ENCODE results near the gene DGCR2. TPM values are rescaled to one million over a fixed set of nuclear protein-coding genes. Genes with fewer than 3 reads are reported as not detected.

Gene DGCR2
- polyA plus RNA-seq, 1 donor from 2014 or later: 67.1 TPM

GRCh38 chr22:19106886-19107729 lies 15.1 kb downstream of the DGCR2 start:
- H3K9me2 ChIP-seq (ENCODE audit: insufficient read depth, low read length): no peaks in the 10 kb centered on the region
- H3K79me2 ChIP-seq (replicated peaks; ENCODE audit: insufficient read depth, low read length): peaks cover 49% of the 10 kb centered on the region
- H3K27me3 ChIP-seq (ENCODE audit: insufficient read depth, low read depth, low read length): no peaks in the 10 kb centered on the region
- no peak for TF ChIP-seq POLR2AphosphoS5 (IDR thresholded peaks at IDR 0.05)
- TF ChIP-seq REST (IDR thresholded peaks at IDR 0.05; ENCODE audit: borderline replicate concordance): no peak
- TF ChIP-seq SMC3 (conservative IDR thresholded peaks at IDR 0.05; ENCODE audit: poor library complexity): no peak
- H2AFZ ChIP-seq (ENCODE audit: low read depth, low read length): no peak overlapping the region
- H3K4me2 ChIP-seq (ENCODE audit: low read length): no peak overlapping the region
- H3K9me3 ChIP-seq (ENCODE audit: low read length): no peaks in the 10 kb centered on the region
- H4K20me1 ChIP-seq (ENCODE audit: insufficient read depth): no peaks in the 10 kb centered on the region
- H3K36me3 ChIP-seq (ENCODE audit: insufficient read depth, low read length): no peaks in the 10 kb centered on the region
- H3K27ac ChIP-seq (ENCODE audit: low read length): no peak overlapping the region
- no peak overlapping the region for H3K4me3 ChIP-seq (ENCODE audit: low read length)
- no peaks in the 10 kb centered on the region for H3F3A ChIP-seq (ENCODE audit: insufficient read depth, low read length, poor library complexity, severe bottlenecking)
- no peak overlapping the region for H3K9ac ChIP-seq (ENCODE audit: low read length)

- H3K4me3 ChIP-seq (ENCODE audit: low read length): no peak overlapping the region
- no peaks in the 10 kb centered on the region for H3K9me3 ChIP-seq (ENCODE audit: low read length)
- H2AFZ ChIP-seq (ENCODE audit: low read depth, low read length): no peak overlapping the region
- peaks cover 41% of the 10 kb centered on the region for H3K79me2 ChIP-seq (replicated peaks; ENCODE audit: insufficient read depth, low read length)
- H4K20me1 ChIP-seq (ENCODE audit: insufficient read depth): no peaks in the 10 kb centered on the region
- H3K27ac ChIP-seq (ENCODE audit: low read length): no peak overlapping the region
- no peak overlapping the region for H3K9ac ChIP-seq (ENCODE audit: low read length)
- no peaks in the 10 kb centered on the region for H3K9me2 ChIP-seq (ENCODE audit: insufficient read depth, low read length)
- no peak overlapping the region for H3K4me2 ChIP-seq (ENCODE audit: low read length)
- no peaks in the 10 kb centered on the region for H3F3A ChIP-seq (ENCODE audit: insufficient read depth, low read length, poor library complexity, severe bottlenecking)
- no peaks in the 10 kb centered on the region for H3K36me3 ChIP-seq (ENCODE audit: insufficient read depth, low read length)
- TF ChIP-seq MXI1 (conservative IDR thresholded peaks at IDR 0.05; ENCODE audit: poor library complexity, severe bottlenecking) (no peak), REST (IDR thresholded peaks at IDR 0.05; ENCODE audit: borderline replicate concordance) (no peak), SMC3 (conservative IDR thresholded peaks at IDR 0.05; ENCODE audit: poor library complexity) (no peak), TAF1 (IDR thresholded peaks at IDR 0.05; ENCODE audit: low read depth) (no peak), CTCF (IDR thresholded peaks at IDR 0.05; ENCODE audit: poor library complexity, severe bottlenecking) (no peak), EZH2 (IDR thresholded peaks at IDR 0.05; ENCODE audit: borderline replicate concordance, insufficient read depth, low read length, poor library complexity, severe bottlenecking) (no peak), RAD21 (conservative IDR thresholded peaks at IDR 0.05) (no peak), POLR2AphosphoS5 (IDR thresholded peaks at IDR 0.05) (no peak), EP300 (conservative IDR thresholded peaks at IDR 0.05; ENCODE audit: poor library complexity, severe bottlenecking) (no peak)
- no peaks in the 10 kb centered on the region for H3K27me3 ChIP-seq (ENCODE audit: insufficient read depth, low read depth, low read length)
Observed at GRCh38 chr22:19105867-19106802, 16.1 kb downstream of the DGCR2 start.
